GM18508 (cell line): ENCODE measurements around the gene CACNA1B.

Experiments used
- ATAC-seq: cut with Tn5 transposase; IDR thresholded peaks from one replicate; pipeline ENCODE4 v1.9.1; 2021; ENCODE audit warnings: moderate number of reproducible peaks; ENCODE audit not compliant: insufficient read depth, unreplicated experiment

Gene CACNA1B

GRCh38 chr9:138064547-138064946, 187.0 kb downstream of the CACNA1B start:
- ATAC-seq = no peak

DNA sequence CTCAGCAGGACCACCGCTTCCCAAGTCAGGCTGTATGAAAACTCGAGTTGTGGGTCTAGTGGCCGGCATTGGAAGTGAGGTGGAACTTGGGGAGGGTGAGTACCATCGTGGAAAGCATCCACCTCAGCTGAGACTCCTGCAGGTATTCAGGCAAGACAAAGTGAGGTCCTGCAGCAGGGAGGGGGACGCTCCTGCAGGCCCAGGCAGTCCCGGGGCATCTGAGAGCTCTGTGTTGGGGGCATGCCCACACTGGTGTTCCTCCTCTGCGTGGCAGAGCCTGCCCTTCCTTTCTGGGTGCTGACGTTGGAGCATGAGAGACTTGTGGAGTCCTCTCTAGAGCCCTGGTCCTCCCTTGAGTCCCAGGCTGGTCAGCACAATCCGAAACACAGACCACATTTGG, 187.7 kb downstream of the CACNA1B start:
- no peak for ATAC-seq

GRCh38 chr9:138066049-138066448, 188.5 kb downstream of the CACNA1B start:
- no peak for ATAC-seq

DNA sequence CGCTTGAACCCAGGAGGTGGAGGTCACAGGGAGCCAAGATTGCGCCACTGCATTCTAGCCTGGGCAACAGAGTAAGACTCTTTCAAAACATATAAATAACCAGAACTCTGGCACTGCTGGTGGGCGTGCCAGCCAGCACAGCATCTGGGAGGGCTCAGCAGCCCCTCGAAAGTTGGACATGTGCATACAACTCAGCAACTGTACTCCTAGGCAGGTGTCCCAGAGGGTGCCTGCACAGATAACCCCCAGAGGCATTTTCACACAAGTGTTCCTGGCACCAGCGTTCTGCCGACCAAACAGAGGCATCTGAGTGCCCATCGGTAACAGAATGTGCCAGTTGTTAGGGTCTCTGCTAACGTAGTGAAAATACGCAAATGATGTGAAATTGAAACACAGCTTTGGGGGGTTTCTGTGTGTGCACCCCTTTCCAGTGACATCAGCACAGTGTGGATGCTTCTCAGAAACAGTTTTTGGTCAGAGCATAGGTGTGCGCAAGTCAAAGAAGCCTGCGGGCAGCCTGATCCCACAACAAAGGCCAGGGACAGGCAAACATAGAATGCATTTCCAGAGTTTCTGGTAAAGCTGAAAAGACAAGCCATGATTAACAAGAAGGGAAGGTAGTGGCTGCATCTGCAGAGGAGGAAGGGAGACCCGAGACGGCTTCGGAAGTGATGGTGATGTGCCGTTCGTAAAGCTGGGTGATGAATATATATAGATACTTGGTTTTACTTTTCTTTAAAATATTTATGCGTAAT, 190.2 kb downstream of the CACNA1B start:
- ATAC-seq = no peak

DNA sequence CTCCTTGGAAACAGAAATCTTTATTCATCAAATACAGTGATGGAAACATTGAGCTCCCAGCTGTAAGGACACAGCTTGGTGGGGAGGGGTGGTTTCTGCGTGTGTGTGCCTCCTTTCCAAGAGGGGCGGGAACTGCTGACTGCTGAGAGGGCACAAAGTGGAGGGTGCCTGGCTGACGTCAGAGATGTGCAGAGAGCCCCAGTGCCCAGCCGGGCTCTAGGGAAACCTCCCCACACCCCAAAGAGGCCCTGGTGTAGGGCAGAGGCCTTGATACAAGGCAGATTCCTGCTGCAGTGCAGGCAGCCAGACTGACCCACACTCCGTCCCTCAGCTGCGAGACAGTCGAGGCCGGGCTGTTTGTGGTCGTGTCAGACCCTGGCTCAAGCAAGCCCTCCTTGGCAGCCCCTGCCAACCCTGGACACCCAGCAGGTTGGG, 191.0 kb downstream of the CACNA1B start:
- no peak for ATAC-seq

DNA sequence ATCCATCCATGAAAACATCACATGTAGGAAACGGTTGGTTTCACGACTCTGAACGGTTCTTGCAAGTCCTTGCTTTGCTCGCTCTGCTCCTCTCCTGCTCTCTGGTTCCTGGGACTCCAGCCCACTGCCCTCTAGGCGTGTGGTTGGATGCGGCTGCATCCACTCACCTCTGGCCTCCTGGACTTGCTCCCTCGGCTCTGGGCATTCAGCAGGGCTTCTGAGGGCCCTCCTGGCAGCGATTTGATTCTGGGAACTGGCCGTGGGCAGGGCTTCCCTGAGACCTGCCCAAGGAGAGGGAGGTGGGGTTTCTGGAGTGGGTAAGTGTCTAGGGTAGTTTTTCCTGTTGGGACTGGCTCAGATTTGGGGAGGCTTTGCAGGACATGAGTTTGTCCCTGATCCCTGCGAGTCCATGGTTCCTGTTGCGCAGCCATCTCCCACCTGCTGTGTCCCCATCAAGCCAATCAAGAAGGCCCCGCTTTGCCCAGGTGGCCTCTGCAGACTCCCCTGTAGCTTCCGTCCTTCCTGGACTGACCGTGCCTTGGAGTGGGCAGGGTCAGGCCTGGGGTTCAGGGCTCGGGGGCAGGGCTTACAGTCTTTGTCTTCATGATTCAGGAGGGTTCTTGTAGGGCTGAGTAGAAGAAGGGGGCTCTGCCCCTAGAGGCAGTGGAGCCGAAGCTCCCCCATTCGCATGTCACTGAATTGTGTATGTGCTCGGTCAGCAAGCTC, 192.3 kb downstream of the CACNA1B start:
- ATAC-seq = no peak

- ATAC-seq = no peak
Measured at GRCh38 chr9:138070815-138071214, 193.2 kb downstream of the CACNA1B start.

GRCh38 chr9:138071292-138071691, 193.7 kb downstream of the CACNA1B start:
- ATAC-seq = no peak

DNA sequence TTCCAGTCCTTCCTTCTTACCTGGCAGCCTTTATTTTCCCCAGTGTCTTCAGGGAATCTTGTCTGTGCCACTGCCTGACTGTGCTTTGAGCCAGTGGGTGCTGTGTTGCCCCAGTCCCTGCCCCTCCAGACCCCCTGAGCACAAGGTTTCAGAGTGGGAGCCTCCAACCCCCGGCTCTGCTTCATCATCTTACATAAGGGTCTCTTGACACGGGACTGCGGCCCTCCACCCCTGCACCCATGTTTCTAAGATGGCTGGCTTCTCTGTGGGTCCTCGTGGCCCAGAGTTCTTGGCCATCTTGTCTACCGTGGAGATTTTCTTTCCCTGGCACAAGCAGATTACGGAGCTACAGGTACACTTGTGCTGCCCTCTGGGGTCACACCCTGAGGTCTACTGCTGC, 194.1 kb downstream of the CACNA1B start:
- no peak for ATAC-seq

DNA sequence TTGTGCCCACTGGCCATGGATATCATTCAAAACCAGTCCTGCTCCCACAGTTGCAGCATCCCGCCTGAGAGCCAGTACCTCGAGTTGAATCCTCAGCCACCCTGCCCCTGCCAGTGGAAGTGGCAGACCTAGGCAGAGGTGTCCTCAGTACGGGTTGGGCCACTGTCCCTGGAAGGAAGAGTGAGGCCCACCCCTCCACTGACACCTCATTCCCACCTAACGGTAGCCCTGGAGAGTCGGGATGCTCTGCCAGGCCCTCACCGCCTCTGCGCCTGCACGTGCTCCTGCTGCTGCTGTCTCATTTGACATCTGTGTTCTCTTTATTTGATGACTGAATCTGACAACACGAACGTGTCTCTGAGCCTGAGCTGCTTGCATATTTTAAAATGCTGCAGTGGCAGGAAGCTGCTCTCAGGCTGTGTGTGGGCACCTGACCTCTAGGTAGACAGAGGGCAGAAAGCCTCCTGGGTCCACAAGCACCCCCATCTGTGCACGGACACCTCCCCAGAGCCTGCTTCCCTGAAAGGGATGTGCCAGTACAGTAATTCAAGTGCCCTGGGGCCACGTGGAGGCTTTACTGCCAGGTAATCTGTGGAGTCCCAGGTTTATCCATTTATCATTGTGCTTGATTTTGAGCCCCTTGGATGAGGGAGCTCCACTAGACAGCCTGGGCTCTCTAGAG, 194.7 kb downstream of the CACNA1B start:
- ATAC-seq = no peak

- no peak for ATAC-seq
Measured at GRCh38 chr9:138072897-138073296, 195.3 kb downstream of the CACNA1B start.

DNA sequence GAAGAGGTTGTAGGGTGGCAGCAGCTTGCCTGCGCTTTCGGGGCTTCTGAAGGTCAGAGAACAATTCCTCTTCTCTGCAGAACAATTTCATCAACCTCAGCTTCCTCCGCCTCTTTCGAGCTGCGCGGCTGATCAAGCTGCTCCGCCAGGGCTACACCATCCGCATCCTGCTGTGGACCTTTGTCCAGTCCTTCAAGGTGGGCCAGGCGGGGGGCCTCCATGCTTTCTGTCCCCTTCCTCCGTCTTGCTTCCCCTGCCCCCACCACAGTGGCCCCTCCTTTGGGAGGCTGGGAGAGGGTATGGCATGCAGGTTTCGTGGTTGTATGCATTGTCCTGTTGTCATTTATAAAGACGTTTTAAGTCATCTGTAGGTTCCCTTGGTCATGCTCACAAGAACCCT, 195.8 kb downstream of the CACNA1B start:
- ATAC-seq = no peak

DNA sequence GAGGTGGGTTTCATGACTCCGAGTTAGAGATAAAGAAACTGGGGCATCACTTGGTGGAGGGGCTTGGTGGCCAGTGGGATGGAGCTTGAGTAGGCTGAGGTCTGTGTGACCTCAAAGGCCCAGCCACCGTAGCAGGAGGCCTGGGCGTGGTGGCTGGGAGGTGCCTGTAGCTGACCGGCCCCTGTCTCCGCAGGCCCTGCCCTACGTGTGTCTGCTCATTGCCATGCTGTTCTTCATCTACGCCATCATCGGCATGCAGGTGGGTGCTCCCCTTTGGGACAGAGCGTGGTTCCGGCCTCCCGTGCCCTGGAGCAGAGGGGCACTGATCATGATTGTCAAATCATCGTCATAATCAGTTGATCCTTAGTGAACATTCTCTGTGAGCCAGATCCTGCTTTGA, 196.2 kb downstream of the CACNA1B start:
- ATAC-seq = no peak

DNA sequence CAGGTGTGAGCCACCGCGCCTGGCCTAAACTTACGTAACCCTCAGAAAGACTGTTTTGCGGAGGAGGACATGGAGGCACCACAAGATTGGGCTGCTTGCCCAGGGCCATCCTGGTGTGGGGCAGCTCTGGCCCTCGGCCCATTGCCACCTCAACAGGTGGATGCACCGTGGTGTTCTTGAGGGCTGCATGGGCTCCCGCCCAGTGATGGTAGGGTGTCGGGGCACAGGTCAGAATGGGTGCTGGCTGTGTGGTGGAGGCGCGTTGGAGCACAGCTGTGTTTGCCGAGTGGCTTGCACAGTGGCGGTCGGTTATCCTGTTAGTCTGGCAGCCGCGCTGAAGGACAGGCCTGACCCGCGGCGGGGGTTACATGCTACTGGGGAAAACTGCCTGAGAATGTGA, 196.9 kb downstream of the CACNA1B start:
- ATAC-seq = no peak

DNA sequence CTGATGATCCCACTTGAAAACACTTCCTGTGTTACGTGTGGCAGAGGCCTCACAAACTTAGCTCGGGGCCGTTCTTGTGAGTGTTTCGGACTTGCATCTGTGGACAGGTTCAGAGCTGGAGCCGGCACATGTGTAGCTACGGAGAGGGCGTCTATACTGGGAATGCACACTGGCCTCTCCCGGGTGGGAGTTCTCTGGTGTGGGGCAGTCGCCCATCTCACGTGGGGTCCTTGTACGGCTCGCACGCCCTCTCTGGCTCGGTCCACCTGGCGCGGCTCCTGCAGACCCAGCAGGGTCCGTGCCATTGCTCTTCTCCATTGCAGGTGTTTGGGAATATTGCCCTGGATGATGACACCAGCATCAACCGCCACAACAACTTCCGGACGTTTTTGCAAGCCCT, 197.9 kb downstream of the CACNA1B start:
- ATAC-seq = no peak

DNA sequence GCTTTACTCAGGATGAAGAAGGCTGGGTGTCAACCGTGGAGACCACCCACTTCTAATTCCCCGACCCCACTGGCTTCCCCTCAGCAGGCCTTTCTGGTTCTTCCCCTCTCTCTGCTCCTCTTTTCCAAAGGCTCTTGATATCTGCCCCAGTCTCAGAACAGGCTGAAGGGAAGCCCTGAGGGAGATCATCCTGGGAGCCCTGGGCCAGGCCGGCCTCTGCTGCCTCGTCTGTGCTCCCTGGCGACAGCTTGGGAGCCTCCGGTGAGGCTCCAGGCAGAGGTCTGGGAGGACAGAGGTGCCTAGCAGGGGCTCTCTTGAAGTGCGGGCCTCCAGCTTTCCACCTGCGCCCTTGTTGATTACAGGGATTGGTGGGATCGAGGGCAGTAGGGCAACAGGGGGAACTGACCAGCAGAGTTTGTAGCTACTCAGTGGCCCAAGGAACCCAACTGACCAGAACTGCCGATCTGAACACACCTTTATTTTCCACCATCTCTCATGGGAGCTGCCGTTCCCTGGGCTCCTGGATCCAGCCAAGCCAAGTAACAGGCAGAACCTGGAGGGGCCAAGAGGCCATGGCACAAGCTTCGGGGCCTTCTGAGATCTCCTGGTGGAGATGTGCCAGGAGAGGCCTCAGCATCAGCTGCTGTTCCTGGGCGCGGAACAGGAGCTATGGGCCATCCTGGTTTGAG, 198.5 kb downstream of the CACNA1B start:
- ATAC-seq = no peak

- no peak for ATAC-seq
Measured at GRCh38 chr9:138076650-138077009, 199.0 kb downstream of the CACNA1B start.

DNA sequence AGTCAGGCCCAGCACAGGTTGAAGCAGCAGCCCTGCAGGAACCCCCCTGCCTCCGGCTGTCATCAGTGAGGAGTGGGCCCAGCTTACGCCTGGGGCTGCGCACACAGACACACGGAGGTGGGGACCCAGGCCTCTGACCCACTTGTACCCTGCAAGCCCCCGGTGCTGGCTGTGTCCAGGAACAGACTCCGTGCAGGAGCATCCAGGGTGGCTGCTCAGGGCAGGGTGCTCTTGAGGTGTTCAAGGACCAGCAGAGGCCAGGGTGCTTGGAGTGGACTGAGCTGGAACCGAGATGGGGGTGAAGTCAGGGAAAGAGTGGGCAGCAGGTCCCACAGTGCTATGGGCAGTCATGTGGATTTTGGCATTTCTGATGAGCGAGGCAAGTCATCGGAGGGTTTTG, 199.5 kb downstream of the CACNA1B start:
- no peak for ATAC-seq

- no peak for ATAC-seq
Measured at GRCh38 chr9:138077898-138078540, 200.4 kb downstream of the CACNA1B start.

- no peak for ATAC-seq
Measured at GRCh38 chr9:138078846-138079245, 201.3 kb downstream of the CACNA1B start.
